Mucosa of descending colon (tissue), 3 donors: ENCODE measurements around the gene ADGRG7. TPM values are rescaled to one million over a fixed set of nuclear protein-coding genes. Genes with fewer than 3 reads are reported as not detected.

Experiments used
- ATAC-seq: fragments of 200-7000 bp; cut with Tn5 transposase; one replicate; pipeline ENCODE4 v1.9.1; 2020; ENCODE audit warnings: mild to moderate bottlenecking, moderate library complexity
- DNase-seq, 3 donors: peaks; one replicate each; pipeline ENCODE4 v3.0.0-alpha.2; 2020
- H3K36me3 ChIP-seq: fragments of 200-600 bp; one replicate; pipeline ENCODE4 v1.8.0; 2021; ENCODE audit warnings: low read depth, mild to moderate bottlenecking
- H3K4me1 ChIP-seq: fragments of 200-600 bp; one replicate; pipeline ENCODE4 v1.8.0; 2021; ENCODE audit warnings: low read depth, mild to moderate bottlenecking
- H3K4me3 ChIP-seq: fragments of 200-600 bp; one replicate; pipeline ENCODE4 v1.8.0; 2021; ENCODE audit warnings: mild to moderate bottlenecking
- H3K9me3 ChIP-seq: fragments of 200-600 bp; one replicate; pipeline ENCODE4 v1.8.0; 2021; ENCODE audit warnings: mild to moderate bottlenecking
- CTCF ChIP-seq: fragments of 200-600 bp; IDR thresholded peaks from one replicate; pipeline ENCODE4 v1.8.0; 2022; ENCODE audit warnings: antibody characterized with exemption, mild to moderate bottlenecking
- intact Hi-C, 2 donors: fragments of 100-400 bp; cut with DNase I in 1 of 2; cut with micrococcal nuclease in 1 of 2; formaldehyde crosslinking; loops; one replicate each; pipeline versions ENCODE4 v1.11.0 to v1.11.1; 2022; cut with DNase I, micrococcal nuclease
- total RNA-seq, 3 donors: library from RNA; stranded (reverse); fragmentation: NEBNext Ultra II Directional in 2 of 3; extraction: Animal tissue kit (Norgen Biotek cat#: 25700) in 2 of 3; gene quantifications; one replicate each; pipeline versions ENCODE4 v1.2.1 to v1.2.4, GENCODE V29; 2021 to 2023
- donor health status: DM: no; HTN: no; CAD: no; lungs with moderate emphysema.
- donor health status: DM: no; HTN: no; CAD: no.
- donor health status: DM: no; HTN: yes; CAD: no.

ADGRG7 gene
- total RNA-seq, 3 donors from 2014 or later = 9.7 to 21.7 (median 13.9) TPM

DNA sequence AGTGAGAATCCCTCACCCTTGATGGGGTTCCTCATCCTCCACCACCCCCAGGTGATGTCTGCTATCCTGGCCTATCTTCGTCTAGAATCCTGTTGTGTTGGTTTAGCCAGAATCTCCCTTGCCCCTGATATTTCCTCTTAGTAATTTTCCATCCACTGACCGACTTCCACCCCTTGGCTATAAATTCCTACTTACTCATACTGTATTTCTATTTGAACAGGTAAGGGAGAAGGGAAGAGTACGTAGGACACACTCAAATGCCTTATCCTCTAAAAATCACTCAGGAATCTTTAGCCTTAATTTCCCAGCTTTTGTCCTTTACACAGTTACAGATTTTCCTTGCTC, 99.2 kb downstream of the ADGRG7 start:
- peaks cover 11% of the 10 kb centered on the region for H3K4me1 ChIP-seq
- H3K9me3 ChIP-seq = no peaks in the 10 kb centered on the region
- no peak overlapping the region for H3K4me3 ChIP-seq
- intact Hi-C loops = no loop called here
- ATAC-seq (no peak), DNase-seq (no peak)
- H3K36me3 ChIP-seq = no peaks in the 10 kb centered on the region
- no peak for TF ChIP-seq CTCF

GRCh38 chr3:100708989-100709841, 99.8 kb downstream of the ADGRG7 start, which contains the start of gene TFG:
TFG (plus strand) TSS chr3:100709494; CDS start chr3:100713686, 4,192 bp downstream.
- no peaks in the 10 kb centered on the region for H3K9me3 ChIP-seq
- peak; percentile 26 for TF ChIP-seq CTCF
- intact Hi-C loops = no loop called here
- DNase-seq (peak; percentile 98 to 99 (median 99)), ATAC-seq (peak; percentile 95)
- H3K4me1 ChIP-seq = peaks cover 11% of the 10 kb centered on the region
- H3K36me3 ChIP-seq = no peaks in the 10 kb centered on the region
- H3K4me3 ChIP-seq = peak within 1 kb of the TSS; percentile 86

GRCh38 chr3:100709842-100710260, 100.5 kb downstream of the ADGRG7 start:
- no peak for TF ChIP-seq CTCF
- intact Hi-C loops = loop anchor here in 1 of 2 donors (2.0 kb wide), 1 partner anchor 119 kb away; no protein-coding TSS in a partner anchor
- peak overlapping the region; percentile 86 for H3K4me3 ChIP-seq
- ATAC-seq (peak; percentile 46), DNase-seq (peak; percentile 41 to 71 (median 63))
- no peaks in the 10 kb centered on the region for H3K9me3 ChIP-seq
- no peaks in the 10 kb centered on the region for H3K36me3 ChIP-seq
- H3K4me1 ChIP-seq = peaks cover 13% of the 10 kb centered on the region

GRCh38 chr3:100710261-100710968, 101.0 kb downstream of the ADGRG7 start:
- ATAC-seq (peak; percentile 65), DNase-seq (peak; percentile 60 to 81 (median 68))
- Histone ChIP-seq H3K4me3 (peak overlapping the region; percentile 86), H3K9me3 (no peaks in the 10 kb centered on the region), H3K36me3 (no peaks in the 10 kb centered on the region), H3K4me1 (peaks cover 14% of the 10 kb centered on the region)
- intact Hi-C loops = loop anchor here in 1 of 2 donors (2.0 kb wide), 1 partner anchor 120 kb away; no protein-coding TSS in a partner anchor
- no peak for TF ChIP-seq CTCF

- H3K4me1 ChIP-seq = peaks cover 25% of the 10 kb centered on the region
- intact Hi-C loops = no loop called here
- H3K4me3 ChIP-seq = no peak overlapping the region
- no peaks in the 10 kb centered on the region for H3K36me3 ChIP-seq
- no peak for TF ChIP-seq CTCF
- DNase-seq (no peak), ATAC-seq (no peak)
- no peaks in the 10 kb centered on the region for H3K9me3 ChIP-seq
Observed at GRCh38 chr3:100715176-100715575, 105.8 kb downstream of the ADGRG7 start.
